ENCODE measurements around the gene PPAN.

PPAN gene

GRCh38 chr19:10158071-10158470, 51.9 kb downstream of the PPAN start:
- Histone ChIP-seq H3K9me3 (replicated peaks in 1 of 11) (no peaks in the 10 kb centered on the region), H3K4me2 (no peak overlapping the region), H3K4me3 (no peak overlapping the region), H4K20me1 (peaks cover 0 to 95% (median 57%) of the 10 kb centered on the region in 11 experiments; a peak in 16 of 22 replicates), H3K36me3 (peaks cover 100% of the 10 kb centered on the region in 11 experiments), H3K9ac (0 out of 22 replicates have a peak overlapping the region, but pooled peaks of 2 of the 11 experiments have one; percentile 1 to 14), H3K27ac (no peak overlapping the region; a peak in 1 of 22 replicates), H3K27me3 (no peaks in the 10 kb centered on the region), H3K4me1 (peaks cover 0 to 13% (median 6%) of the 10 kb centered on the region in 10 experiments; a peak in 12 of 20 replicates)
- TF ChIP-seq Cebpa-rat (IDR thresholded peaks at IDR 0.05) = no peak

GRCh38 chr19:10158485-10158884, 52.3 kb downstream of the PPAN start:
- H3K4me3 ChIP-seq = no peak overlapping the region
- no peaks in the 10 kb centered on the region for H3K27me3 ChIP-seq
- H4K20me1 ChIP-seq = peaks cover 0 to 91% (median 58%) of the 10 kb centered on the region in 11 experiments; a peak in 15 of 22 replicates
- H3K4me2 ChIP-seq = no peak overlapping the region
- H3K36me3 ChIP-seq = peaks cover 100% of the 10 kb centered on the region in 11 experiments
- no peaks in the 10 kb centered on the region for H3K9me3 ChIP-seq (replicated peaks in 1 of 11)
- H3K4me1 ChIP-seq = peaks cover 0 to 17% (median 10%) of the 10 kb centered on the region in 10 experiments; a peak in 12 of 20 replicates
- no peak for TF ChIP-seq Cebpa-rat (IDR thresholded peaks at IDR 0.05)
- H3K27ac ChIP-seq = no peak overlapping the region; a peak in 1 of 22 replicates
- H3K9ac ChIP-seq = 0 out of 22 replicates have a peak overlapping the region, but pooled peaks of 2 of the 11 experiments have one; percentile 1 to 14

GRCh38 chr19:10159610-10160009, 53.4 kb downstream of the PPAN start:
- Histone ChIP-seq H4K20me1 (peaks cover 0 to 89% (median 56%) of the 10 kb centered on the region in 11 experiments; a peak in 15 of 22 replicates), H3K27me3 (no peaks in the 10 kb centered on the region), H3K36me3 (peaks cover 99 to 100% (median 100%) of the 10 kb centered on the region in 11 experiments), H3K9me3 (replicated peaks in 1 of 11) (no peaks in the 10 kb centered on the region), H3K9ac (no peak overlapping the region), H3K4me1 (peaks cover 0 to 27% (median 20%) of the 10 kb centered on the region in 10 experiments; a peak in 12 of 20 replicates), H3K4me3 (no peak overlapping the region), H3K27ac (no peak overlapping the region), H3K4me2 (no peak overlapping the region)
- no peak for TF ChIP-seq Cebpa-rat (IDR thresholded peaks at IDR 0.05)

All from BLaER1 treated with 17β-estradiol and CSF1 and Interleukin-3, amounts not matched to agents 10 nM and 100 nM (cell line).